K562 (cell line): ENCODE results near the gene TTC31. TPM values are rescaled to one million over a fixed set of nuclear protein-coding genes. Genes with fewer than 3 reads are reported as not detected.

Experiments
- ARNT ChIP-seq, 2 experiments: fragments of 450-650 bp; IDR thresholded peaks; 2 replicates each; pipeline ENCODE4 v1.6.1; 2016; ENCODE audit warnings: mild to moderate bottlenecking in 1 of 2
- BRF1 ChIP-seq: IDR thresholded peaks from 3 replicates; pipeline ENCODE4 v1.6.1; 2011; ENCODE audit warnings: borderline replicate concordance, mild to moderate bottlenecking; ENCODE audit not compliant: insufficient read length; ENCODE audit errors: extremely low read depth
- CHD2 ChIP-seq: IDR thresholded peaks from 2 replicates; pipeline ENCODE4 v1.6.1; 2011; ENCODE audit warnings: low read depth, low read length
- HEY1 ChIP-seq: fragments of 250-450 bp; sonication (Bioruptor Pico); IDR thresholded peaks from 2 replicates; pipeline ENCODE4 v1.5.0; 2020; ENCODE audit warnings: mild to moderate bottlenecking, moderate library complexity, borderline replicate concordance
- JUNB ChIP-seq: fragments of 450-650 bp; formaldehyde crosslinking; conservative IDR thresholded peaks from 2 replicates; pipeline ENCODE4 v1.4.0; 2020; ENCODE audit warnings: mild to moderate bottlenecking
- MEF2A ChIP-seq: IDR thresholded peaks from 2 replicates; pipeline ENCODE4 v1.6.1; 2011; ENCODE audit warnings: low read depth, mild to moderate bottlenecking, low read length, moderate library complexity; ENCODE audit not compliant: control insufficient read depth
- MYBL2 ChIP-seq, 2 experiments: fragments of 450-650 bp in 1 of 2; sonication (generic) in 1 of 2; formaldehyde crosslinking in 1 of 2; IDR thresholded peaks; 2 replicates each; pipeline versions ENCODE4 v1.6.1 to v1.8.1; 2017 to 2022; ENCODE audit warnings: borderline replicate concordance in 1 of 2, inconsistent platforms in 1 of 2, low read depth in 1 of 2, mild to moderate bottlenecking in 1 of 2, missing genetic modification reagents in 1 of 2, moderate library complexity in 1 of 2
- NFIC ChIP-seq: fragments of 450-650 bp; IDR thresholded peaks from 2 replicates; pipeline ENCODE4 v1.6.1; 2017; ENCODE audit warnings: mild to moderate bottlenecking, inconsistent platforms
- RFX1 ChIP-seq: fragments of 450-650 bp; IDR thresholded peaks from 2 replicates; pipeline ENCODE4 v1.6.1; 2016; ENCODE audit warnings: mild to moderate bottlenecking, moderate library complexity
- ZNF324 ChIP-seq: fragments of 250-450 bp; sonication (Bioruptor Pico); IDR thresholded peaks from 2 replicates; pipeline ENCODE4 v1.4.0; 2020; ENCODE audit warnings: mild to moderate bottlenecking
- polyA plus RNA-seq, 8 experiments: library from polyadenylated mRNA; depleted of rRNA in 4 of 8; stranded (reverse) in 5 of 8; unstranded in 3 of 8; fragments of >200 nt; fragmentation: Nextera tagmentation in 2 of 8; fragmentation: Illumina TruSeq in 1 of 8; extraction: Ambion mirVana in 2 of 8; extraction: Trizol in 1 of 8; gene quantifications; 2 replicates each; pipeline versions ENCODE4 v1.2.1 to v1.2.3, GENCODE V29; 2011 to 2014; ENCODE audit warnings: inconsistent platforms in 1 of 8, missing spikeins in 1 of 8
- total RNA-seq, 7 experiments: library from RNA; depleted of rRNA in 6 of 7; stranded (reverse); fragments of >200 nt in 6 of 7; fragmentation: Illumina TruSeq in 2 of 7; extraction: Trizol in 2 of 7; gene quantifications; 2 replicates each; pipeline versions ENCODE4 v1.2.1 to v1.2.3, GENCODE V29; 2011 to 2021; ENCODE audit warnings: low replicate concordance in 1 of 7
- TF ChIP-seq, protein P1 (sequence below), 2 experiments: fragments of 450-650 bp in 1 of 2; sonication (generic) in 1 of 2; formaldehyde crosslinking in 1 of 2; IDR thresholded peaks; 2 replicates each; pipeline versions ENCODE4 v1.7.1 to v1.9.0; 2016 to 2022; ENCODE audit warnings: inconsistent platforms in 1 of 2, mild to moderate bottlenecking in 1 of 2, missing genetic modification reagents in 1 of 2
- TF ChIP-seq, protein P2 (sequence below): IDR thresholded peaks from 2 replicates; pipeline ENCODE4 v1.6.1; 2012; ENCODE audit warnings: low read depth, low read length, improper control_type of control experiment, borderline replicate concordance
- TF ChIP-seq, protein P3 (sequence below): sonication (generic); formaldehyde crosslinking; IDR thresholded peaks from 2 replicates; pipeline ENCODE4 v1.8.1; 2023; ENCODE audit warnings: mild to moderate bottlenecking, missing genetic modification reagents

The TTC31 gene
- total and polyA plus RNA-seq, 9 of the 15 experiments (the other 6 are each of a cell fraction or from before 2014, with no cell fraction given): 4.7 to 30.5 (median 15.9) TPM

DNA sequence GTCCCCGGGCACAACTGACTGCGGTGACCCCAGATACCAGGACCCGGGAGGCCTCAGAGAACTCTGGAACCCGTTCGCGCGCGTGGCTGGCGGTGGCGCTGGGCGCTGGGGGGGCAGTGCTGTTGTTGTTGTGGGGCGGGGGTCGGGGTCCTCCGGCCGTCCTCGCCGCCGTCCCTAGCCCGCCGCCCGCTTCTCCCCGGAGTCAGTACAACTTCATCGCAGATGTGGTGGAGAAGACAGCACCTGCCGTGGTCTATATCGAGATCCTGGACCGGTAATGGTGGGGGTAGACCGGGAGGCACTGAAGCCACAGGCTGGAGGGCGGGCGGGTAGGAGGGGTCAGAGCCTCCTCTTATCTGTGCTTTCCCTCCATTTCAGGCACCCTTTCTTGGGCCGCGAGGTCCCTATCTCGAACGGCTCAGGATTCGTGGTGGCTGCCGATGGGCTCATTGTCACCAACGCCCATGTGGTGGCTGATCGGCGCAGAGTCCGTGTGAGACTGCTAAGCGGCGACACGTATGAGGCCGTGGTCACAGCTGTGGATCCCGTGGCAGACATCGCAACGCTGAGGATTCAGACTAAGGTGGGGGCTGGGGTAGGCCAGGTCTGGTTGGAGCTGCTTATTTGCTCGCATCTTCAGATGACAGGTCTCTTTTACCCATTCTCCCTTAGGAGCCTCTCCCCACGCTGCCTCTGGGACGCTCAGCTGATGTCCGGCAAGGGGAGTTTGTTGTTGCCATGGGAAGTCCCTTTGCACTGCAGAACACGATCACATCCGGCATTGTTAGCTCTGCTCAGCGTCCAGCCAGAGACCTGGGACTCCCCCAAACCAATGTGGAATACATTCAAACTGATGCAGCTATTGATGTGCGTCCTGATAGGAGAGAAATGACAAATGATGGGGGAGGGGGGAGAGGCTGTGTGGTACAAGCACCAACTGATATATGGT lies 47.6 kb downstream of the TTC31 start (continued):
- TF ChIP-seq CHD2 (no peak), JUNB (CRISPR knock-in tag) (no peak), NFIC (peak; percentile 66; the same call in 1 of the 2 replicates), HEY1 (no peak), MYBL2 (IDR thresholded peaks at IDR 0.05; ENCODE audit: low read depth) (no peak), MYBL2 (CRISPR knock-in tag; IDR thresholded peaks at IDR 0.05; ENCODE audit: borderline replicate concordance) (no peak), MEF2A (no peak), BRF1 (no peak), RFX1 (no peak; the same call in 1 of the 2 replicates), ARNT (IDR thresholded peaks at IDR 0.05) (peak in 1 of 2 experiments; percentile 65; a peak in 1 of 4 replicates), ZNF324 (CRISPR knock-in tag) (no peak)
- TF ChIP-seq, protein P1, sequence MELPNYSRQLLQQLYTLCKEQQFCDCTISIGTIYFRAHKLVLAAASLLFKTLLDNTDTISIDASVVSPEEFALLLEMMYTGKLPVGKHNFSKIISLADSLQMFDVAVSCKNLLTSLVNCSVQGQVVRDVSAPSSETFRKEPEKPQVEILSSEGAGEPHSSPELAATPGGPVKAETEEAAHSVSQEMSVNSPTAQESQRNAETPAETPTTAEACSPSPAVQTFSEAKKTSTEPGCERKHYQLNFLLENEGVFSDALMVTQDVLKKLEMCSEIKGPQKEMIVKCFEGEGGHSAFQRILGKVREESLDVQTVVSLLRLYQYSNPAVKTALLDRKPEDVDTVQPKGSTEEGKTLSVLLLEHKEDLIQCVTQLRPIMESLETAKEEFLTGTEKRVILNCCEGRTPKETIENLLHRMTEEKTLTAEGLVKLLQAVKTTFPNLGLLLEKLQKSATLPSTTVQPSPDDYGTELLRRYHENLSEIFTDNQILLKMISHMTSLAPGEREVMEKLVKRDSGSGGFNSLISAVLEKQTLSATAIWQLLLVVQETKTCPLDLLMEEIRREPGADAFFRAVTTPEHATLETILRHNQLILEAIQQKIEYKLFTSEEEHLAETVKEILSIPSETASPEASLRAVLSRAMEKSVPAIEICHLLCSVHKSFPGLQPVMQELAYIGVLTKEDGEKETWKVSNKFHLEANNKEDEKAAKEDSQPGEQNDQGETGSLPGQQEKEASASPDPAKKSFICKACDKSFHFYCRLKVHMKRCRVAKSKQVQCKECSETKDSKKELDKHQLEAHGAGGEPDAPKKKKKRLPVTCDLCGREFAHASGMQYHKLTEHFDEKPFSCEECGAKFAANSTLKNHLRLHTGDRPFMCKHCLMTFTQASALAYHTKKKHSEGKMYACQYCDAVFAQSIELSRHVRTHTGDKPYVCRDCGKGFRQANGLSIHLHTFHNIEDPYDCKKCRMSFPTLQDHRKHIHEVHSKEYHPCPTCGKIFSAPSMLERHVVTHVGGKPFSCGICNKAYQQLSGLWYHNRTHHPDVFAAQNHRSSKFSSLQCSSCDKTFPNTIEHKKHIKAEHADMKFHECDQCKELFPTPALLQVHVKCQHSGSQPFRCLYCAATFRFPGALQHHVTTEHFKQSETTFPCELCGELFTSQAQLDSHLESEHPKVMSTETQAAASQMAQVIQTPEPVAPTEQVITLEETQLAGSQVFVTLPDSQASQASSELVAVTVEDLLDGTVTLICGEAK (IDR thresholded peaks at IDR 0.05): peak; percentile 18; the same call in 1 of the 2 replicates
- TF ChIP-seq, protein P1 (CRISPR knock-in tag; IDR thresholded peaks at IDR 0.05): no peak
- TF ChIP-seq, protein P2, sequence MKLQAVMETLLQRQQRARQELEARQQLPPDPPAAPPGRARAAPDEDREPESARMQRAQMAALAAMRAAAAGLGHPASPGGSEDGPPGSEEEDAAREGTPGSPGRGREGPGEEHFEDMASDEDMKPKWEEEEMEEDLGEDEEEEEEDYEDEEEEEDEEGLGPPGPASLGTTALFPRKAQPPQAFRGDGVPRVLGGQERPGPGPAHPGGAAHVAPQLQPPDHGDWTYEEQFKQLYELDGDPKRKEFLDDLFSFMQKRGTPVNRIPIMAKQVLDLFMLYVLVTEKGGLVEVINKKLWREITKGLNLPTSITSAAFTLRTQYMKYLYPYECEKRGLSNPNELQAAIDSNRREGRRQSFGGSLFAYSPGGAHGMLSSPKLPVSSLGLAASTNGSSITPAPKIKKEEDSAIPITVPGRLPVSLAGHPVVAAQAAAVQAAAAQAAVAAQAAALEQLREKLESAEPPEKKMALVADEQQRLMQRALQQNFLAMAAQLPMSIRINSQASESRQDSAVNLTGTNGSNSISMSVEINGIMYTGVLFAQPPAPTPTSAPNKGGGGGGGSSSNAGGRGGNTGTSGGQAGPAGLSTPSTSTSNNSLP: no peak
- TF ChIP-seq, protein P3, sequence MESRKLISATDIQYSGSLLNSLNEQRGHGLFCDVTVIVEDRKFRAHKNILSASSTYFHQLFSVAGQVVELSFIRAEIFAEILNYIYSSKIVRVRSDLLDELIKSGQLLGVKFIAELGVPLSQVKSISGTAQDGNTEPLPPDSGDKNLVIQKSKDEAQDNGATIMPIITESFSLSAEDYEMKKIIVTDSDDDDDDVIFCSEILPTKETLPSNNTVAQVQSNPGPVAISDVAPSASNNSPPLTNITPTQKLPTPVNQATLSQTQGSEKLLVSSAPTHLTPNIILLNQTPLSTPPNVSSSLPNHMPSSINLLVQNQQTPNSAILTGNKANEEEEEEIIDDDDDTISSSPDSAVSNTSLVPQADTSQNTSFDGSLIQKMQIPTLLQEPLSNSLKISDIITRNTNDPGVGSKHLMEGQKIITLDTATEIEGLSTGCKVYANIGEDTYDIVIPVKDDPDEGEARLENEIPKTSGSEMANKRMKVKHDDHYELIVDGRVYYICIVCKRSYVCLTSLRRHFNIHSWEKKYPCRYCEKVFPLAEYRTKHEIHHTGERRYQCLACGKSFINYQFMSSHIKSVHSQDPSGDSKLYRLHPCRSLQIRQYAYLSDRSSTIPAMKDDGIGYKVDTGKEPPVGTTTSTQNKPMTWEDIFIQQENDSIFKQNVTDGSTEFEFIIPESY (CRISPR knock-in tag): no peak
